DND-41 (cell line): ENCODE results near the gene RHOT1.

ENCODE experiments used
- ATAC-seq: fragments of 200-7000 bp; cut with Tn5 transposase; 3 replicates; pipeline ENCODE4 v1.9.1; 2021; ENCODE audit warnings: low read depth; ENCODE audit not compliant: insufficient read depth
- DNase-seq: peaks from one replicate; pipeline ENCODE4 v3.0.0-alpha.2; 2020
- H2AFZ ChIP-seq: 2 replicates; pipeline ENCODE4 v1.6.0; 2012; ENCODE audit warnings: low read depth, low read length
- H3K27ac ChIP-seq: 2 replicates; pipeline ENCODE4 v1.5.1; 2012; ENCODE audit warnings: low read length, inconsistent platforms
- H3K27me3 ChIP-seq: fragments of 200-600 bp; sonication (generic); 2 replicates; pipeline ENCODE4 v1.6.0; 2012; ENCODE audit warnings: low read length, mild to moderate bottlenecking, inconsistent platforms; ENCODE audit not compliant: insufficient read depth, poor library complexity
- H3K36me3 ChIP-seq: 2 replicates; pipeline ENCODE4 v1.5.1; 2012; ENCODE audit warnings: low read length, inconsistent platforms; ENCODE audit not compliant: insufficient read depth
- H3K4me1 ChIP-seq: 2 replicates; pipeline ENCODE4 v1.5.1; 2012; ENCODE audit warnings: mild to moderate bottlenecking, low read length; ENCODE audit not compliant: insufficient read depth
- H3K4me2 ChIP-seq: 2 replicates; pipeline ENCODE4 v1.6.0; 2012; ENCODE audit warnings: mild to moderate bottlenecking, moderate library complexity, low read length, inconsistent platforms; ENCODE audit not compliant: insufficient read depth
- H3K4me3 ChIP-seq, 2 experiments: fragments of 200-600 bp in 1 of 2; shearing (Covaris generic) in 1 of 2; 2 replicates each; pipeline ENCODE4 v1.5.1; 2012 to 2016; ENCODE audit warnings: inconsistent platforms in 2 of 2, low read length in 2 of 2, mild to moderate bottlenecking in 2 of 2, low read depth in 1 of 2, moderate library complexity in 1 of 2
- H3K79me2 ChIP-seq: 2 replicates; pipeline ENCODE4 v1.6.0; 2012; ENCODE audit warnings: low read length, inconsistent platforms; ENCODE audit not compliant: insufficient read depth
- H3K9ac ChIP-seq: 2 replicates; pipeline ENCODE4 v1.6.0; 2012; ENCODE audit warnings: low read depth, mild to moderate bottlenecking, inconsistent platforms, low read length, moderate library complexity
- H3K9me3 ChIP-seq: 2 replicates; pipeline ENCODE4 v1.5.1; 2012; ENCODE audit warnings: low read length, moderate library complexity, mild to moderate bottlenecking, inconsistent platforms; ENCODE audit not compliant: insufficient read depth, severe bottlenecking
- H4K20me1 ChIP-seq: 2 replicates; pipeline ENCODE4 v1.6.0; 2012; ENCODE audit warnings: low read length; ENCODE audit not compliant: insufficient read depth
- CTCF ChIP-seq: IDR thresholded peaks from 2 replicates; pipeline ENCODE4 v1.5.1; 2012; ENCODE audit warnings: borderline replicate concordance, low read length, moderate library complexity, mild to moderate bottlenecking; ENCODE audit not compliant: poor library complexity, severe bottlenecking; ENCODE audit errors: extremely low read depth
- EZH2 ChIP-seq: IDR thresholded peaks from 3 replicates; pipeline ENCODE4 v1.6.1; 2012; ENCODE audit warnings: borderline replicate concordance, low read depth, mild to moderate bottlenecking, moderate library complexity, low read length, inconsistent platforms; ENCODE audit not compliant: severe bottlenecking

The RHOT1 gene

DNA sequence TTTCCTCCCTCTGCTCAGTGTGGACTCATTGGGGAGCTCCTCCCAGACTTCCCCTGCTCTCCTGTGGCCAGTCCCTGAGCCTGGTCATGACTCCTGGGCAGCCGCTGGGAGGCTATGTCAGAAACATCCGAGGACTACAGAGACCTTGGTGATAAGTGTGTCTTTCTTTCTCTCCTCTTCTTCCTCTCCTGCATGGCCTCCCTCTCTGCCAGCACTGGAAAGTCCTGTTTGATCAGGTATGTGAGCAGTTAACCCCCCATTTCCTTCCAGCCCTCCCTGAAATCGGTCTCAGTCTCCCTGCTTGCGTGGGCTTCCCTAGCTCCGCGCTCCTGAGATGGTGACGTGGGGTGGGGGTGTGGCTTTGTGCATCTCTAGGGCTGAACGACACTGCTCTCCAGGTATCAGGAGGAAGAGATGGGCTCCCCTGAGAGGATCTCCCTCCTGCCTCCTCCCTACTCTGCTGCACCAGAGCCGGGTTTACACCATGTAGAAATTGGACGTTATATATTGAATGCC lies 125.4 kb downstream of the RHOT1 start:
- TF ChIP-seq CTCF: no peak
- no peak for TF ChIP-seq EZH2
- Histone ChIP-seq H4K20me1 (peaks cover 16% of the 10 kb centered on the region), H2AFZ (no peak overlapping the region), H3K79me2 (no peaks in the 10 kb centered on the region), H3K36me3 (no peaks in the 10 kb centered on the region), H3K9me3 (no peaks in the 10 kb centered on the region), H3K4me1 (peaks cover 11% of the 10 kb centered on the region), H3K4me2 (no peak overlapping the region), H3K4me3 (no peak overlapping the region), H3K27me3 (peaks cover 66% of the 10 kb centered on the region), H3K9ac (no peak overlapping the region), H3K27ac (no peak overlapping the region)
- ATAC-seq (no peak), DNase-seq (no peak)

DNA sequence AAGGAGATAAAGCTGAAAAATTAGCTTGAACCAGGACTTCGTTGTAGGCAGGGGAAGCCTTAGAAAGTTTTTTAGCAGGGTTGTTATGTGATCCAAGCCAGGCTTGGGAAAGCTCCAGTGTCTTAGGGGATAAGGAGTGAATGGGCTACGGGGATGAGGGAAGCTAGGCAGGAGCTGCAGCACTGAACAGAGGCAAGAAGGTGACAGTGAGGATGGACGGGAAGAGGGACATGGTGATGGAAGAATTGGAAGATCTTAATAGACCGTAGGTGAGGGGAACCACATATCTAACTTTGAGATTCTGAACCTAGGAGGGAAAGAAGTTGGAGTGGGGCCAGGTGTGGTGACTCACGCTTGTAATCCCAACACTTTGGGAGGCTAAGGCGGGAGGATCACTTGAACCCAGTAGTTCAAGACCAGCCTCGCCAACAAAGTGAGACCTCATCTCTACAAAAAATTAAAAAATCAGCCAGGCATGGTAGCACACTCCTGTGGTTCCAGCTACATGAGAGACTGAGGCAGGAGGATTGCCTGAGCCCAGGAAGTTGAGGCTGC lies 126.5 kb downstream of the RHOT1 start:
- Histone ChIP-seq H3K79me2 (no peaks in the 10 kb centered on the region), H3K4me2 (no peak overlapping the region), H4K20me1 (peaks cover 16% of the 10 kb centered on the region), H2AFZ (no peak overlapping the region), H3K4me1 (peaks cover 11% of the 10 kb centered on the region), H3K9ac (no peak overlapping the region), H3K9me3 (no peaks in the 10 kb centered on the region), H3K36me3 (no peaks in the 10 kb centered on the region), H3K4me3 (no peak overlapping the region), H3K27ac (no peak overlapping the region), H3K27me3 (peaks cover 62% of the 10 kb centered on the region)
- no peak for ATAC-seq
- TF ChIP-seq CTCF: no peak
- no peak for TF ChIP-seq EZH2
- DNase-seq: no peak

- no peak overlapping the region for H2AFZ ChIP-seq
- H3K4me1 ChIP-seq: peaks cover 11% of the 10 kb centered on the region
- H3K9me3 ChIP-seq: no peaks in the 10 kb centered on the region
- H3K27ac ChIP-seq: no peak overlapping the region
- ATAC-seq (no peak), DNase-seq (no peak)
- no peak for TF ChIP-seq EZH2
- no peak for TF ChIP-seq CTCF
- H4K20me1 ChIP-seq: peaks cover 16% of the 10 kb centered on the region
- H3K9ac ChIP-seq: no peak overlapping the region
- no peaks in the 10 kb centered on the region for H3K79me2 ChIP-seq
- H3K4me3 ChIP-seq: no peak overlapping the region
- no peak overlapping the region for H3K4me2 ChIP-seq
- no peaks in the 10 kb centered on the region for H3K36me3 ChIP-seq
- peaks cover 56% of the 10 kb centered on the region for H3K27me3 ChIP-seq
Measured at GRCh38 chr17:32269377-32269776, 127.1 kb downstream of the RHOT1 start.
